ENCODE results near the gene TPCN2.

TPCN2 gene

DNA sequence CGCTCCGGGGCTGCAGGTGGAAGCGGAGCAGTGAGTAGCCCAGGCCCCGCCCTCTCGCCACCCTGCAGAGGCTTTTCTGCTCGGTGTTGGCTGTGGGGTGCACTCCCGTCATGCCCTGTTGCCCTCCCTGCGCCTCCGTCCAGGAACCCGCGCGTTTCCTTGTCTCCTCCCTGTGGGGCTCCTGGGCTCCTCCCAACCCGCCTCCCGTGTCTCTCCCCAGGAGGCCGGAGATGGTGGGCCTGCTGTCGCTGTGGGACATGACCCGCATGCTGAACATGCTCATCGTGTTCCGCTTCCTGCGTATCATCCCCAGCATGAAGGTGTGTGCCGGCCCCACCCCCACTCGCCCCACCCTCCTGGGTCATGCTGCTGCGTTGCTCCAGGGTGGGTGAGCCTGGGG, 32.4 kb downstream of the TPCN2 start:
- TF ChIP-seq, protein P1, sequence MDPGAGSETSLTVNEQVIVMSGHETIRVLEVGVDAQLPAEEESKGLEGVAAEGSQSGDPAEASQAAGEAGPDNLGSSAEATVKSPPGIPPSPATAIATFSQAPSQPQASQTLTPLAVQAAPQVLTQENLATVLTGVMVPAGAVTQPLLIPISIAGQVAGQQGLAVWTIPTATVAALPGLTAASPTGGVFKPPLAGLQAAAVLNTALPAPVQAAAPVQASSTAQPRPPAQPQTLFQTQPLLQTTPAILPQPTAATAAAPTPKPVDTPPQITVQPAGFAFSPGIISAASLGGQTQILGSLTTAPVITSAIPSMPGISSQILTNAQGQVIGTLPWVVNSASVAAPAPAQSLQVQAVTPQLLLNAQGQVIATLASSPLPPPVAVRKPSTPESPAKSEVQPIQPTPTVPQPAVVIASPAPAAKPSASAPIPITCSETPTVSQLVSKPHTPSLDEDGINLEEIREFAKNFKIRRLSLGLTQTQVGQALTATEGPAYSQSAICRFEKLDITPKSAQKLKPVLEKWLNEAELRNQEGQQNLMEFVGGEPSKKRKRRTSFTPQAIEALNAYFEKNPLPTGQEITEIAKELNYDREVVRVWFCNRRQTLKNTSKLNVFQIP (CRISPR knock-in tag; IDR thresholded peaks at IDR 0.05; ENCODE audit: borderline replicate concordance, low read depth): no peak
- TF ChIP-seq ESRRG (CRISPR knock-in tag; IDR thresholded peaks at IDR 0.05): no peak
- TF ChIP-seq TOX (CRISPR knock-in tag; IDR thresholded peaks at IDR 0.05; ENCODE audit: borderline replicate concordance): no peak
- no peak for TF ChIP-seq RARB (CRISPR knock-in tag; IDR thresholded peaks at IDR 0.05)
- no peak for TF ChIP-seq OSR1 (CRISPR knock-in tag; IDR thresholded peaks at IDR 0.05)
- no peak for TF ChIP-seq BACH2 (CRISPR knock-in tag; IDR thresholded peaks at IDR 0.05; ENCODE audit: borderline replicate concordance)
- TF ChIP-seq ARNTL (CRISPR knock-in tag; IDR thresholded peaks at IDR 0.05; ENCODE audit: borderline replicate concordance, low read depth): no peak
- TF ChIP-seq, protein P2, sequence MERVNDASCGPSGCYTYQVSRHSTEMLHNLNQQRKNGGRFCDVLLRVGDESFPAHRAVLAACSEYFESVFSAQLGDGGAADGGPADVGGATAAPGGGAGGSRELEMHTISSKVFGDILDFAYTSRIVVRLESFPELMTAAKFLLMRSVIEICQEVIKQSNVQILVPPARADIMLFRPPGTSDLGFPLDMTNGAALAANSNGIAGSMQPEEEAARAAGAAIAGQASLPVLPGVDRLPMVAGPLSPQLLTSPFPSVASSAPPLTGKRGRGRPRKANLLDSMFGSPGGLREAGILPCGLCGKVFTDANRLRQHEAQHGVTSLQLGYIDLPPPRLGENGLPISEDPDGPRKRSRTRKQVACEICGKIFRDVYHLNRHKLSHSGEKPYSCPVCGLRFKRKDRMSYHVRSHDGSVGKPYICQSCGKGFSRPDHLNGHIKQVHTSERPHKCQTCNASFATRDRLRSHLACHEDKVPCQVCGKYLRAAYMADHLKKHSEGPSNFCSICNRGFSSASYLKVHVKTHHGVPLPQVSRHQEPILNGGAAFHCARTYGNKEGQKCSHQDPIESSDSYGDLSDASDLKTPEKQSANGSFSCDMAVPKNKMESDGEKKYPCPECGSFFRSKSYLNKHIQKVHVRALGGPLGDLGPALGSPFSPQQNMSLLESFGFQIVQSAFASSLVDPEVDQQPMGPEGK (CRISPR knock-in tag; IDR thresholded peaks at IDR 0.05; ENCODE audit: borderline replicate concordance): no peak
- TF ChIP-seq CSDC2 (CRISPR knock-in tag; IDR thresholded peaks at IDR 0.05): no peak
- TF ChIP-seq, protein P3, sequence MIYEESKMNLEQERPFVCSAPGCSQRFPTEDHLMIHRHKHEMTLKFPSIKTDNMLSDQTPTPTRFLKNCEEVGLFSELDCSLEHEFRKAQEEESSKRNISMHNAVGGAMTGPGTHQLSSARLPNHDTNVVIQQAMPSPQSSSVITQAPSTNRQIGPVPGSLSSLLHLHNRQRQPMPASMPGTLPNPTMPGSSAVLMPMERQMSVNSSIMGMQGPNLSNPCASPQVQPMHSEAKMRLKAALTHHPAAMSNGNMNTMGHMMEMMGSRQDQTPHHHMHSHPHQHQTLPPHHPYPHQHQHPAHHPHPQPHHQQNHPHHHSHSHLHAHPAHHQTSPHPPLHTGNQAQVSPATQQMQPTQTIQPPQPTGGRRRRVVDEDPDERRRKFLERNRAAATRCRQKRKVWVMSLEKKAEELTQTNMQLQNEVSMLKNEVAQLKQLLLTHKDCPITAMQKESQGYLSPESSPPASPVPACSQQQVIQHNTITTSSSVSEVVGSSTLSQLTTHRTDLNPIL (CRISPR knock-in tag; IDR thresholded peaks at IDR 0.05; ENCODE audit: low read depth): no peak
- no peak for TF ChIP-seq ZNF565 (CRISPR knock-in tag; conservative IDR thresholded peaks at IDR 0.05; ENCODE audit: low read depth)
- no peak for TF ChIP-seq GLIS3 (CRISPR knock-in tag; IDR thresholded peaks at IDR 0.05)
- no peak for TF ChIP-seq PPARA (CRISPR knock-in tag; IDR thresholded peaks at IDR 0.05; ENCODE audit: borderline replicate concordance)
- TF ChIP-seq TCF4 (CRISPR knock-in tag; IDR thresholded peaks at IDR 0.05; ENCODE audit: borderline replicate concordance): no peak
- no peak for TF ChIP-seq ISL1 (CRISPR knock-in tag; IDR thresholded peaks at IDR 0.05)
- TF ChIP-seq, protein P4, sequence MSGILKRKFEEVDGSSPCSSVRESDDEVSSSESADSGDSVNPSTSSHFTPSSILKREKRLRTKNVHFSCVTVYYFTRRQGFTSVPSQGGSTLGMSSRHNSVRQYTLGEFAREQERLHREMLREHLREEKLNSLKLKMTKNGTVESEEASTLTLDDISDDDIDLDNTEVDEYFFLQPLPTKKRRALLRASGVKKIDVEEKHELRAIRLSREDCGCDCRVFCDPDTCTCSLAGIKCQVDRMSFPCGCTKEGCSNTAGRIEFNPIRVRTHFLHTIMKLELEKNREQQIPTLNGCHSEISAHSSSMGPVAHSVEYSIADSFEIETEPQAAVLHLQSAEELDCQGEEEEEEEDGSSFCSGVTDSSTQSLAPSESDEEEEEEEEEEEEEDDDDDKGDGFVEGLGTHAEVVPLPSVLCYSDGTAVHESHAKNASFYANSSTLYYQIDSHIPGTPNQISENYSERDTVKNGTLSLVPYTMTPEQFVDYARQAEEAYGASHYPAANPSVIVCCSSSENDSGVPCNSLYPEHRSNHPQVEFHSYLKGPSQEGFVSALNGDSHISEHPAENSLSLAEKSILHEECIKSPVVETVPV (CRISPR knock-in tag; IDR thresholded peaks at IDR 0.05): no peak
- ATAC-seq: no peak

DNA sequence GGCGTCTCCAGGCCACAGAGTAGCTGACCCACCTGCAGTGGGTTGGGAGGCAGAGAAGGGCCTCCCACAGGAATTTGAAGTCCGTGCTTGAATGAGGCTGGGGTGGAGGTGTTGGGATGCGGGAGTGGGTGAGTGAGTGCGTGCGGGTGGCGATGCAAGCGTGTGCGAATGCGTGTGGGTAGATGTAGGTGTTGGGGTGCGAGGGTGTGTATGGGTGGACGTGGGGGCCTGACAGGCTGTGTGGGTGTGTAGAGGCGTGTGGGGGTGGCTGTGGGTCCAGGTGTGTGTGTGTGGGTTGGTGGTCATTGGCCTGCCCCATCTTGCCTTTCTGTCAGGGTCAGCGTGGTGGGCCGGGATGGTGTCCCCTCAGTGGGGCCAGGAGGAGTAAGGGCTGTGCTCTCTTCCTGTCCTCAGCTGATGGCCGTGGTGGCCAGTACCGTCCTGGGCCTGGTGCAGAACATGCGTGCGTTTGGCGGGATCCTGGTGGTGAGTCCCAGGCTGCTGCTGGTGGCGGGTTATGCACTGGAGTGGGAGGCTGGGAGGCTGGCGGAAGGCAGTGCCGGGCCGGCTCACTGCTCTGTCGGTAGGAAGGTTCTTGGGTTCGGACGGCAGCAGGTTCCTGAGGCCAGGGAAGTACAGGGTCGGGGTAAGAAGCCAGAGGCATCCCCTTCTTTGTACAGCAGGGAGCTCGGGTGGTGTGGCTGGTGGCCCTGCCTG, 35.0 kb downstream of the TPCN2 start:
- no peak for ATAC-seq
- TF ChIP-seq ARNTL (CRISPR knock-in tag; IDR thresholded peaks at IDR 0.05; ENCODE audit: borderline replicate concordance, low read depth) (no peak), SNAI2 (CRISPR knock-in tag; IDR thresholded peaks at IDR 0.05) (no peak), ZNF8 (CRISPR knock-in tag; IDR thresholded peaks at IDR 0.05) (no peak), ZFP30 (CRISPR knock-in tag; IDR thresholded peaks at IDR 0.05) (no peak), PPARA (CRISPR knock-in tag; IDR thresholded peaks at IDR 0.05; ENCODE audit: borderline replicate concordance) (no peak), GLIS3 (CRISPR knock-in tag; IDR thresholded peaks at IDR 0.05) (no peak), ISL1 (CRISPR knock-in tag; IDR thresholded peaks at IDR 0.05) (no peak), RARB (CRISPR knock-in tag; IDR thresholded peaks at IDR 0.05) (no peak), ZFP3 (CRISPR knock-in tag; IDR thresholded peaks at IDR 0.05) (no peak), CSDC2 (CRISPR knock-in tag; IDR thresholded peaks at IDR 0.05) (no peak), ZC3H10 (CRISPR knock-in tag; IDR thresholded peaks at IDR 0.05) (no peak), TCF4 (CRISPR knock-in tag; IDR thresholded peaks at IDR 0.05; ENCODE audit: borderline replicate concordance) (no peak), BACH2 (CRISPR knock-in tag; IDR thresholded peaks at IDR 0.05; ENCODE audit: borderline replicate concordance) (no peak)
- TF ChIP-seq, protein P5, sequence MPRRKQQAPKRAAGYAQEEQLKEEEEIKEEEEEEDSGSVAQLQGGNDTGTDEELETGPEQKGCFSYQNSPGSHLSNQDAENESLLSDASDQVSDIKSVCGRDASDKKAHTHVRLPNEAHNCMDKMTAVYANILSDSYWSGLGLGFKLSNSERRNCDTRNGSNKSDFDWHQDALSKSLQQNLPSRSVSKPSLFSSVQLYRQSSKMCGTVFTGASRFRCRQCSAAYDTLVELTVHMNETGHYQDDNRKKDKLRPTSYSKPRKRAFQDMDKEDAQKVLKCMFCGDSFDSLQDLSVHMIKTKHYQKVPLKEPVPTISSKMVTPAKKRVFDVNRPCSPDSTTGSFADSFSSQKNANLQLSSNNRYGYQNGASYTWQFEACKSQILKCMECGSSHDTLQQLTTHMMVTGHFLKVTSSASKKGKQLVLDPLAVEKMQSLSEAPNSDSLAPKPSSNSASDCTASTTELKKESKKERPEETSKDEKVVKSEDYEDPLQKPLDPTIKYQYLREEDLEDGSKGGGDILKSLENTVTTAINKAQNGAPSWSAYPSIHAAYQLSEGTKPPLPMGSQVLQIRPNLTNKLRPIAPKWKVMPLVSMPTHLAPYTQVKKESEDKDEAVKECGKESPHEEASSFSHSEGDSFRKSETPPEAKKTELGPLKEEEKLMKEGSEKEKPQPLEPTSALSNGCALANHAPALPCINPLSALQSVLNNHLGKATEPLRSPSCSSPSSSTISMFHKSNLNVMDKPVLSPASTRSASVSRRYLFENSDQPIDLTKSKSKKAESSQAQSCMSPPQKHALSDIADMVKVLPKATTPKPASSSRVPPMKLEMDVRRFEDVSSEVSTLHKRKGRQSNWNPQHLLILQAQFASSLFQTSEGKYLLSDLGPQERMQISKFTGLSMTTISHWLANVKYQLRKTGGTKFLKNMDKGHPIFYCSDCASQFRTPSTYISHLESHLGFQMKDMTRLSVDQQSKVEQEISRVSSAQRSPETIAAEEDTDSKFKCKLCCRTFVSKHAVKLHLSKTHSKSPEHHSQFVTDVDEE (CRISPR knock-in tag; IDR thresholded peaks at IDR 0.05): no peak
- TF ChIP-seq, protein P2 (CRISPR knock-in tag; IDR thresholded peaks at IDR 0.05; ENCODE audit: borderline replicate concordance): no peak
- TF ChIP-seq, protein P3 (CRISPR knock-in tag; IDR thresholded peaks at IDR 0.05; ENCODE audit: low read depth): no peak
- TF ChIP-seq, protein P4 (CRISPR knock-in tag; IDR thresholded peaks at IDR 0.05): no peak
